K562 (cell line): ENCODE measurements around the gene KDELR3. TPM values are rescaled to one million over a fixed set of nuclear protein-coding genes. Genes with fewer than 3 reads are reported as not detected.
A peak's percentile ranks its signal among the peaks of the same experiment; 100 is the strongest.

Source experiments
- CAMTA2 ChIP-seq: fragments of 250-450 bp; sonication (Bioruptor Pico); conservative IDR thresholded peaks from 2 replicates; pipeline ENCODE4 v1.5.1; 2022
- CXXC5 ChIP-seq: fragments of 250-450 bp; sonication (Bioruptor Pico); IDR thresholded peaks from 2 replicates; pipeline ENCODE4 v1.8.0; 2022; ENCODE audit warnings: inconsistent platforms, mild to moderate bottlenecking, moderate library complexity
- E4F1 ChIP-seq: fragments of 250-450 bp; sonication (Bioruptor Pico); IDR thresholded peaks from 2 replicates; pipeline ENCODE4 v1.5.0; 2021; ENCODE audit warnings: mild to moderate bottlenecking, borderline replicate concordance
- FUS ChIP-seq: fragments of 200-400 bp; formaldehyde crosslinking; optimal IDR thresholded peaks from 2 replicates; pipeline ENCODE3; 2017; ENCODE audit warnings: low read depth, low read length
- HDAC6 ChIP-seq: IDR thresholded peaks from 2 replicates; pipeline ENCODE4 v1.6.1; 2012; ENCODE audit warnings: low read depth, mild to moderate bottlenecking, control low read depth, inconsistent platforms, low read length, moderate library complexity
- HMG20A ChIP-seq: fragments of 450-650 bp; formaldehyde crosslinking; conservative IDR thresholded peaks from 2 replicates; pipeline ENCODE4 v1.4.0; 2020; ENCODE audit warnings: mild to moderate bottlenecking, mixed read lengths
- HMG20B ChIP-seq: fragments of 250-450 bp; sonication (Bioruptor Pico); IDR thresholded peaks from 2 replicates; pipeline ENCODE4 v1.5.0; 2021; ENCODE audit warnings: mild to moderate bottlenecking
- L3MBTL2 ChIP-seq: fragments of 450-650 bp; IDR thresholded peaks from 2 replicates; pipeline ENCODE4 v1.6.1; 2016; ENCODE audit warnings: mild to moderate bottlenecking, moderate library complexity
- LARP7 ChIP-seq: fragments of 450-650 bp; IDR thresholded peaks from 2 replicates; pipeline ENCODE4 v1.6.1; 2016
- MECOM ChIP-seq: fragments of 250-450 bp; sonication (Bioruptor Pico); IDR thresholded peaks from 2 replicates; pipeline ENCODE4 v1.8.0; 2022; ENCODE audit warnings: inconsistent platforms
- NCOA2 ChIP-seq, 2 experiments: fragments of 450-650 bp; IDR thresholded peaks; 2 replicates each; pipeline ENCODE4 v1.6.1; 2018; ENCODE audit warnings: mild to moderate bottlenecking in 2 of 2, moderate library complexity in 1 of 2; ENCODE audit not compliant: partially characterized antibody in 2 of 2
- POLR2AphosphoS2 ChIP-seq: IDR thresholded peaks from 2 replicates; pipeline ENCODE4 v1.6.1; 2012; ENCODE audit warnings: low read length, improper control_type of control experiment
- RAD21 ChIP-seq, 2 experiments: fragments of 250-450 bp in 1 of 2; fragments of 450-650 bp in 1 of 2; sonication (Bioruptor Pico) in 1 of 2; formaldehyde crosslinking in 1 of 2; IDR thresholded peaks in 1 of 2; conservative IDR thresholded peaks in 1 of 2; 2 replicates each; pipeline versions ENCODE4 v1.4.0 to v1.8.0; 2020 to 2022; ENCODE audit warnings: mild to moderate bottlenecking in 2 of 2, moderate library complexity in 1 of 2
- RB1 ChIP-seq: fragments of 450-650 bp; IDR thresholded peaks from 2 replicates; pipeline ENCODE4 v1.6.1; 2017; ENCODE audit warnings: low read depth, mild to moderate bottlenecking
- SMARCA4 ChIP-seq: fragments of 450-650 bp; IDR thresholded peaks from 2 replicates; pipeline ENCODE4 v1.6.1; 2016
- SMARCC2 ChIP-seq: fragments of 450-650 bp; IDR thresholded peaks from 2 replicates; pipeline ENCODE4 v1.6.1; 2017; ENCODE audit warnings: antibody characterized with exemption, moderate library complexity, mild to moderate bottlenecking, low read depth
- TAL1 ChIP-seq: fragments of 450-650 bp; IDR thresholded peaks from 2 replicates; pipeline ENCODE4 v1.6.1; 2016; ENCODE audit warnings: mild to moderate bottlenecking
- TOE1 ChIP-seq, 2 experiments: fragments of 450-650 bp in 1 of 2; sonication (generic) in 1 of 2; formaldehyde crosslinking in 1 of 2; IDR thresholded peaks; 2 replicates each; pipeline versions ENCODE4 v1.7.1 to v1.8.0; 2016 to 2022; ENCODE audit warnings: borderline replicate concordance in 2 of 2, mild to moderate bottlenecking in 2 of 2, antibody characterized with exemption in 1 of 2, inconsistent platforms in 1 of 2, low read depth in 1 of 2, missing genetic modification reagents in 1 of 2, moderate library complexity in 1 of 2
- U2AF2 ChIP-seq: fragments of 200-400 bp; formaldehyde crosslinking; optimal IDR thresholded peaks from 2 replicates; pipeline ENCODE3; 2017; ENCODE audit warnings: low read depth, mild to moderate bottlenecking, low read length
- XRCC4 ChIP-seq: IDR thresholded peaks from one replicate; pipeline ENCODE4 v1.6.1; 2011; ENCODE audit not compliant: insufficient read depth, insufficient read length; ENCODE audit errors: extremely low read depth
- ZNF12 ChIP-seq: sonication (generic); formaldehyde crosslinking; IDR thresholded peaks from 2 replicates; pipeline ENCODE4 v1.4.0; 2020; ENCODE audit warnings: mild to moderate bottlenecking, missing genetic modification reagents
- ZNF121 ChIP-seq: sonication (generic); formaldehyde crosslinking; conservative IDR thresholded peaks from 2 replicates; pipeline ENCODE4 v1.8.0; 2022; ENCODE audit warnings: missing genetic modification reagents
- ZNF184 ChIP-seq: sonication (generic); formaldehyde crosslinking; IDR thresholded peaks from 2 replicates; pipeline ENCODE4 v1.5.0; 2020; ENCODE audit warnings: missing genetic modification reagents
- ZNF24 ChIP-seq: fragments of 450-650 bp; IDR thresholded peaks from 2 replicates; pipeline ENCODE4 v1.6.1; 2016
- ZNF398 ChIP-seq: fragments of 250-450 bp; sonication (Bioruptor Pico); IDR thresholded peaks from 2 replicates; pipeline ENCODE4 v1.8.0; 2021; ENCODE audit warnings: moderate library complexity, mild to moderate bottlenecking, inconsistent platforms
- ZNF431 ChIP-seq: sonication (generic); formaldehyde crosslinking; IDR thresholded peaks from 2 replicates; pipeline ENCODE4 v1.8.0; 2022; ENCODE audit warnings: mild to moderate bottlenecking, missing genetic modification reagents
- ZNF436 ChIP-seq: fragments of 250-450, 450-650 bp; sonication (Bioruptor Pico); formaldehyde crosslinking; IDR thresholded peaks from 2 replicates; pipeline ENCODE4 v1.7.0; 2020; ENCODE audit warnings: mild to moderate bottlenecking
- ZNF57 ChIP-seq: fragments of 450-650 bp; formaldehyde crosslinking; IDR thresholded peaks from 2 replicates; pipeline ENCODE4 v1.4.0; 2020; ENCODE audit warnings: mild to moderate bottlenecking, moderate library complexity
- ZNF778 ChIP-seq: fragments of 450-650 bp; formaldehyde crosslinking; IDR thresholded peaks from 2 replicates; pipeline ENCODE4 v1.4.0; 2020; ENCODE audit warnings: mild to moderate bottlenecking, moderate library complexity
- polyA plus RNA-seq, 8 experiments: library from polyadenylated mRNA; depleted of rRNA in 4 of 8; stranded (reverse) in 5 of 8; unstranded in 3 of 8; fragments of >200 nt; fragmentation: Nextera tagmentation in 2 of 8; fragmentation: Illumina TruSeq in 1 of 8; extraction: Ambion mirVana in 2 of 8; extraction: Trizol in 1 of 8; gene quantifications; 2 replicates each; pipeline versions ENCODE4 v1.2.1 to v1.2.3, GENCODE V29; 2011 to 2014; ENCODE audit warnings: inconsistent platforms in 1 of 8, missing spikeins in 1 of 8
- total RNA-seq, 7 experiments: library from RNA; depleted of rRNA in 6 of 7; stranded (reverse); fragments of >200 nt in 6 of 7; fragmentation: Illumina TruSeq in 2 of 7; extraction: Trizol in 2 of 7; gene quantifications; 2 replicates each; pipeline versions ENCODE4 v1.2.1 to v1.2.3, GENCODE V29; 2011 to 2021; ENCODE audit warnings: low replicate concordance in 1 of 7

Gene KDELR3
- total and polyA plus RNA-seq, 9 of the 15 experiments (the other 6 are each of a cell fraction or from before 2014, with no cell fraction given): 7.1 to 44.8 (median 9.6) TPM

GRCh38 chr22:38467904-38468442 is at the start of gene KDELR3 (continued):
- TF ChIP-seq ZNF398 (no peak), RAD21 (CRISPR knock-in tag; conservative IDR thresholded peaks at IDR 0.05 in 1 of 2, IDR thresholded peaks at IDR 0.05 in 1 of 2) (no peak), ZNF436 (no peak), LARP7 (no peak), TAL1 (no peak), HMG20A (CRISPR knock-in tag) (no peak), ZNF57 (CRISPR knock-in tag) (no peak), ZNF24 (no peak), SMARCA4 (no peak), CAMTA2 (no peak), FUS (no peak), ZNF121 (no peak), ZNF778 (no peak), U2AF2 (no peak), ZNF431 (CRISPR knock-in tag) (no peak), MECOM (CRISPR knock-in tag) (no peak), POLR2AphosphoS2 (no peak), E4F1 (CRISPR knock-in tag) (no peak), ZNF12 (CRISPR knock-in tag) (no peak), NCOA2 (IDR thresholded peaks at IDR 0.05; ENCODE audit: partially characterized antibody in 2 of 2) (no peak), HDAC6 (no peak), CXXC5 (peak; percentile 87), RB1 (peak; percentile 77; the same call in 1 of the 2 replicates), TOE1 (IDR thresholded peaks at IDR 0.05; ENCODE audit: borderline replicate concordance) (no peak), TOE1 (CRISPR knock-in tag; IDR thresholded peaks at IDR 0.05; ENCODE audit: borderline replicate concordance, low read depth) (no peak), ZNF184 (CRISPR knock-in tag) (no peak), L3MBTL2 (peak; percentile 88), XRCC4 (no peak), HMG20B (no peak), SMARCC2 (0 out of 2 replicates have a peak, but pooled peaks have one; percentile 38)
